K562 (cell line): ENCODE results near the gene POU2F3. TPM values are rescaled to one million over a fixed set of nuclear protein-coding genes. Genes with fewer than 3 reads are reported as not detected.

Experiments used
- SP1 ChIP-seq: sonication (generic); formaldehyde crosslinking; IDR thresholded peaks from 2 replicates; pipeline ENCODE4 v1.8.1; 2022; ENCODE audit warnings: mild to moderate bottlenecking, missing genetic modification reagents
- polyA plus RNA-seq, 8 experiments: library from polyadenylated mRNA; depleted of rRNA in 4 of 8; stranded (reverse) in 5 of 8; unstranded in 3 of 8; fragments of >200 nt; fragmentation: Nextera tagmentation in 2 of 8; fragmentation: Illumina TruSeq in 1 of 8; extraction: Ambion mirVana in 2 of 8; extraction: Trizol in 1 of 8; gene quantifications; 2 replicates each; pipeline versions ENCODE4 v1.2.1 to v1.2.3, GENCODE V29; 2011 to 2014; ENCODE audit warnings: inconsistent platforms in 1 of 8, missing spikeins in 1 of 8
- total RNA-seq, 7 experiments: library from RNA; depleted of rRNA in 6 of 7; stranded (reverse); fragments of >200 nt in 6 of 7; fragmentation: Illumina TruSeq in 2 of 7; extraction: Trizol in 2 of 7; gene quantifications; 2 replicates each; pipeline versions ENCODE4 v1.2.1 to v1.2.3, GENCODE V29; 2011 to 2021; ENCODE audit warnings: low replicate concordance in 1 of 7
- TF ChIP-seq, protein P1 (sequence below): fragments of 250-450 bp; sonication (Bioruptor Pico); IDR thresholded peaks from 2 replicates; pipeline ENCODE4 v1.8.0; 2022; ENCODE audit warnings: inconsistent platforms
- TF ChIP-seq, protein P2 (sequence below), 2 experiments: fragments of 450-650 bp; IDR thresholded peaks; 2 replicates each; pipeline ENCODE4 v1.6.1; 2016
- TF ChIP-seq, protein P3 (sequence below), 2 experiments: fragments of 450-650 bp; formaldehyde crosslinking in 1 of 2; IDR thresholded peaks; 2 replicates each; pipeline versions ENCODE4 v1.4.0 to v1.6.1; 2014 to 2020; ENCODE audit warnings: mild to moderate bottlenecking in 2 of 2, borderline replicate concordance in 1 of 2, low read depth in 1 of 2
- TF ChIP-seq, protein P4 (sequence below): sonication (generic); formaldehyde crosslinking; IDR thresholded peaks from 2 replicates; pipeline ENCODE4 v1.8.1; 2023; ENCODE audit warnings: mild to moderate bottlenecking, missing genetic modification reagents

Gene POU2F3
- total and polyA plus RNA-seq, 9 of the 15 experiments (the other 6 are each of a cell fraction or from before 2014, with no cell fraction given): not detected

DNA sequence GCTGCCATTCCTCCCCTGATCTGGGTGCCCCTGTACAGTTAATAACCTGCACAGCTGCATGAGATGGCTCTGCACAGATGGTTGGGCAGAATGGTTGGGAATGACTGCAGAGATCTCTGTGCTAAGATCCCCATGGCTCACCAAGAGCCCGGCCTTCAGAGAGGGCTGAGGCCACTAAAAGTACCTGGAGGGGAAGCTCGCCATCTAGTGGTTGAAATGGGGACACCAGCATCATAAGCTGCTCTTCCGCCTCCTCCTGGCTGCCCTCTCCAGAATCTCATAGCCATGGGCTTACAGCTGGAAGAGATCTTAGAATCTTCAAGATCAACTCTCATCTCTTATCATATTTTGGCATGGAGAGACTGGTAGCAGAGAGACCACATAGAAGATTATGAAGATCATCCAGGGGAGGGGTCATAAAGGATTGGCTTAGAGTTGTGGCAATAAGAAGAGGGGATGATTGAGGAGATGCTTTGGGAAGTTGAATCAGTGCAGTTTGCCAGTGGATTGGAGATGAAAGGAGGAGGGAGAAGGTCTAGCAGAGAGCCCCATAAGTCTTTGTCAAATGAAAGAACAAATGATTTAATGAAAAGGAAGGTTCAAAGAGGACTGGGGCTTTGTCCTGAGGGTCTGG lies 63.2 kb downstream of the POU2F3 start (continued):
- TF ChIP-seq, protein P1, sequence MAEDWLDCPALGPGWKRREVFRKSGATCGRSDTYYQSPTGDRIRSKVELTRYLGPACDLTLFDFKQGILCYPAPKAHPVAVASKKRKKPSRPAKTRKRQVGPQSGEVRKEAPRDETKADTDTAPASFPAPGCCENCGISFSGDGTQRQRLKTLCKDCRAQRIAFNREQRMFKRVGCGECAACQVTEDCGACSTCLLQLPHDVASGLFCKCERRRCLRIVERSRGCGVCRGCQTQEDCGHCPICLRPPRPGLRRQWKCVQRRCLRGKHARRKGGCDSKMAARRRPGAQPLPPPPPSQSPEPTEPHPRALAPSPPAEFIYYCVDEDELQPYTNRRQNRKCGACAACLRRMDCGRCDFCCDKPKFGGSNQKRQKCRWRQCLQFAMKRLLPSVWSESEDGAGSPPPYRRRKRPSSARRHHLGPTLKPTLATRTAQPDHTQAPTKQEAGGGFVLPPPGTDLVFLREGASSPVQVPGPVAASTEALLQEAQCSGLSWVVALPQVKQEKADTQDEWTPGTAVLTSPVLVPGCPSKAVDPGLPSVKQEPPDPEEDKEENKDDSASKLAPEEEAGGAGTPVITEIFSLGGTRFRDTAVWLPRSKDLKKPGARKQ (CRISPR knock-in tag): no peak
- TF ChIP-seq, protein P2, sequence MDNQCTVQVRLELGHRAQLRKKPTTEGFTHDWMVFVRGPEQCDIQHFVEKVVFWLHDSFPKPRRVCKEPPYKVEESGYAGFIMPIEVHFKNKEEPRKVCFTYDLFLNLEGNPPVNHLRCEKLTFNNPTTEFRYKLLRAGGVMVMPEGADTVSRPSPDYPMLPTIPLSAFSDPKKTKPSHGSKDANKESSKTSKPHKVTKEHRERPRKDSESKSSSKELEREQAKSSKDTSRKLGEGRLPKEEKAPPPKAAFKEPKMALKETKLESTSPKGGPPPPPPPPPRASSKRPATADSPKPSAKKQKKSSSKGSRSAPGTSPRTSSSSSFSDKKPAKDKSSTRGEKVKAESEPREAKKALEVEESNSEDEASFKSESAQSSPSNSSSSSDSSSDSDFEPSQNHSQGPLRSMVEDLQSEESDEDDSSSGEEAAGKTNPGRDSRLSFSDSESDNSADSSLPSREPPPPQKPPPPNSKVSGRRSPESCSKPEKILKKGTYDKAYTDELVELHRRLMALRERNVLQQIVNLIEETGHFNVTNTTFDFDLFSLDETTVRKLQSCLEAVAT (IDR thresholded peaks at IDR 0.05): 0 out of 4 replicates have a peak, but pooled peaks of 1 of the 2 experiments have one; percentile 32
- TF ChIP-seq, protein P3, sequence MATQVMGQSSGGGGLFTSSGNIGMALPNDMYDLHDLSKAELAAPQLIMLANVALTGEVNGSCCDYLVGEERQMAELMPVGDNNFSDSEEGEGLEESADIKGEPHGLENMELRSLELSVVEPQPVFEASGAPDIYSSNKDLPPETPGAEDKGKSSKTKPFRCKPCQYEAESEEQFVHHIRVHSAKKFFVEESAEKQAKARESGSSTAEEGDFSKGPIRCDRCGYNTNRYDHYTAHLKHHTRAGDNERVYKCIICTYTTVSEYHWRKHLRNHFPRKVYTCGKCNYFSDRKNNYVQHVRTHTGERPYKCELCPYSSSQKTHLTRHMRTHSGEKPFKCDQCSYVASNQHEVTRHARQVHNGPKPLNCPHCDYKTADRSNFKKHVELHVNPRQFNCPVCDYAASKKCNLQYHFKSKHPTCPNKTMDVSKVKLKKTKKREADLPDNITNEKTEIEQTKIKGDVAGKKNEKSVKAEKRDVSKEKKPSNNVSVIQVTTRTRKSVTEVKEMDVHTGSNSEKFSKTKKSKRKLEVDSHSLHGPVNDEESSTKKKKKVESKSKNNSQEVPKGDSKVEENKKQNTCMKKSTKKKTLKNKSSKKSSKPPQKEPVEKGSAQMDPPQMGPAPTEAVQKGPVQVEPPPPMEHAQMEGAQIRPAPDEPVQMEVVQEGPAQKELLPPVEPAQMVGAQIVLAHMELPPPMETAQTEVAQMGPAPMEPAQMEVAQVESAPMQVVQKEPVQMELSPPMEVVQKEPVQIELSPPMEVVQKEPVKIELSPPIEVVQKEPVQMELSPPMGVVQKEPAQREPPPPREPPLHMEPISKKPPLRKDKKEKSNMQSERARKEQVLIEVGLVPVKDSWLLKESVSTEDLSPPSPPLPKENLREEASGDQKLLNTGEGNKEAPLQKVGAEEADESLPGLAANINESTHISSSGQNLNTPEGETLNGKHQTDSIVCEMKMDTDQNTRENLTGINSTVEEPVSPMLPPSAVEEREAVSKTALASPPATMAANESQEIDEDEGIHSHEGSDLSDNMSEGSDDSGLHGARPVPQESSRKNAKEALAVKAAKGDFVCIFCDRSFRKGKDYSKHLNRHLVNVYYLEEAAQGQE (IDR thresholded peaks at IDR 0.05; ENCODE audit: borderline replicate concordance): peak; percentile 73
- TF ChIP-seq, protein P3 (CRISPR knock-in tag; IDR thresholded peaks at IDR 0.05; ENCODE audit: low read depth): no peak
- TF ChIP-seq, protein P4, sequence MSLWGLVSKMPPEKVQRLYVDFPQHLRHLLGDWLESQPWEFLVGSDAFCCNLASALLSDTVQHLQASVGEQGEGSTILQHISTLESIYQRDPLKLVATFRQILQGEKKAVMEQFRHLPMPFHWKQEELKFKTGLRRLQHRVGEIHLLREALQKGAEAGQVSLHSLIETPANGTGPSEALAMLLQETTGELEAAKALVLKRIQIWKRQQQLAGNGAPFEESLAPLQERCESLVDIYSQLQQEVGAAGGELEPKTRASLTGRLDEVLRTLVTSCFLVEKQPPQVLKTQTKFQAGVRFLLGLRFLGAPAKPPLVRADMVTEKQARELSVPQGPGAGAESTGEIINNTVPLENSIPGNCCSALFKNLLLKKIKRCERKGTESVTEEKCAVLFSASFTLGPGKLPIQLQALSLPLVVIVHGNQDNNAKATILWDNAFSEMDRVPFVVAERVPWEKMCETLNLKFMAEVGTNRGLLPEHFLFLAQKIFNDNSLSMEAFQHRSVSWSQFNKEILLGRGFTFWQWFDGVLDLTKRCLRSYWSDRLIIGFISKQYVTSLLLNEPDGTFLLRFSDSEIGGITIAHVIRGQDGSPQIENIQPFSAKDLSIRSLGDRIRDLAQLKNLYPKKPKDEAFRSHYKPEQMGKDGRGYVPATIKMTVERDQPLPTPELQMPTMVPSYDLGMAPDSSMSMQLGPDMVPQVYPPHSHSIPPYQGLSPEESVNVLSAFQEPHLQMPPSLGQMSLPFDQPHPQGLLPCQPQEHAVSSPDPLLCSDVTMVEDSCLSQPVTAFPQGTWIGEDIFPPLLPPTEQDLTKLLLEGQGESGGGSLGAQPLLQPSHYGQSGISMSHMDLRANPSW (CRISPR knock-in tag): no peak
- TF ChIP-seq SP1 (CRISPR knock-in tag): no peak
